Hypothalamus (tissue), 51 donors: ENCODE data around the gene SPEM3.

ENCODE experiments used
- DNase-seq, 51 donors: peaks; one replicate each; lab custom pipeline; 2025; lab: John Stamatoyannopoulos, UW

Gene SPEM3

DNA sequence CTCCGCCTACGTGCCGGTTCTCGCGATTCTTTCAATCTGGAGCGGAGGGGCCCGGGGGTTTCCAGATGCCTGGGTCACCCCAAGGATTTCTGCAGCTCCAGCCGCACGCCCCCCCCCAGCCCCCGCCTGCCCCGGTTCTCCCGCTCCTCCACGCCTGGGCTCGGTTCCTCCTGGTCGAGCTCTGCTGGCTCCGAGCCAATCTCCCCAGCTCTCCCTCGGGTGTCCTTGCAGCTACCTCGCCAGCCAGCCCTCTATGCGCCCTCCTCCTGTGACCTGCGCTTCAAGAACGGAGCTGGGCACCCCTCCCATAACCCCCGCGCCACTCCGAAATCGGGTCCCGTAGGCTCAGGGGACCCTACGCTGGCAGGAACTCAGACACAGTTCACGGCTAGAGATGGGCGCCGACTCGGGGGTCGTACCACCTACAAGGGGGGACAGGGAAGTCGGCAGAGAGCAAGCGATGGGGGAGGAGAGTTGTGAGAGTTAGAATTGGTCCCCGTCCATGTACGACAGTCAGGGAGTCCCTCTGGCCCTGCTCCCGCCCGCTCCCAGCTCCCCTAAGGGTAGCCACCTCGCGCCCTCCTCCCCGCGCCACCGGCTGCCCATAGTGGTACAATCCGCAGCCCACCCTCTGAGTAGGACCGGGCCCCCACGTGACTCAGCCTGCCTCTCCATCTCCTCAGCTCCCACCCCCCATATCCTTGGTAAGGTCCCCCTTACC, 11.6 kb downstream of the SPEM3 start:
- DNase-seq = peak in 24 of 51 donors; percentile 16 to 68 (median 34)

DNA sequence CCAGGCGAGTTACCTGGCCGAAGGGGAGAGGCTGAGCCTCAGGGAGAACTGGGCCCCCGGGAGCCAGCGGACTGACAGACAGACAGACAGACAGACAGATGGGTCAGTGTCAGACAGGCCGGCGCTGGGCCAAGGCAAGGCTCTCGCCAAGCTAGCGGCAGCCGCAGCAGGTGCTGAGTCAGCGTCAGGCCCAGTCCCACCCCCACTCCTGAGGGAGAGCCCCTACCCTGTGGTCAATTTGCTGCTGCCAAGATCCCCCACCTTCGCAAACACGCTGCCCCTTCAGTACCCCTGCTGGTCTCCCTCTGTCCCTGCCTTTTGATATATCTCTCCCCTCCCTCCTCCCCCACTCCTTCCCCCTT, 12.2 kb downstream of the SPEM3 start:
- peak in 26 of 51 donors; percentile 17 to 67 (median 36) for DNase-seq

- no peak for DNase-seq
Observed at GRCh38 chr17:7441266-7441665, 12.6 kb downstream of the SPEM3 start.

DNA sequence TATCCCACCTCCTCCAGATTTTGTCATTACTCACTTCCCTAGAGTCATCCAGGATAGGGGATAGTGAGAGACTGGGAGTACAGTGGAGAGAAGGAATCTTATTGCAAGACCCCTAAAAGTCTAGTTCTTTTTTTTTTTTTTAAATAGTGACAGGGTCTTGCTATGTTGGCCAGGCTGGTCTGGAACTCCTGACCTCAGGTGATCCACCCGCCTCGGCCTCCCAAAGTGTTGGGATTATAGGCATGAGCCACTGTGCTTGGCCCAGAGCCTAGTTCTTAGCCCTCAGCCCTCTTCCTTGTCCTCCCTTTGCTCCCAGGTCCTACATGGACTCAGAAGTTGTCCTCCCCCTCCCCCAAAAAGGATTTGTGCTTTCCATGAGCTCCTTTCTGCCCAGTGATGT, 13.5 kb downstream of the SPEM3 start:
- DNase-seq = no peak

GRCh38 chr17:7443499-7444485, 15.1 kb downstream of the SPEM3 start:
- no peak for DNase-seq

GRCh38 chr17:7444682-7445618, 16.3 kb downstream of the SPEM3 start, which contains the start of gene CHRNB1:
Gene CHRNB1, plus strand, starts transcription at chr17:7445061. Its CDS starts 67 bp downstream, at chr17:7445128.
- DNase-seq = peak in 42 of 51 donors; percentile 20 to 88 (median 62)

DNA sequence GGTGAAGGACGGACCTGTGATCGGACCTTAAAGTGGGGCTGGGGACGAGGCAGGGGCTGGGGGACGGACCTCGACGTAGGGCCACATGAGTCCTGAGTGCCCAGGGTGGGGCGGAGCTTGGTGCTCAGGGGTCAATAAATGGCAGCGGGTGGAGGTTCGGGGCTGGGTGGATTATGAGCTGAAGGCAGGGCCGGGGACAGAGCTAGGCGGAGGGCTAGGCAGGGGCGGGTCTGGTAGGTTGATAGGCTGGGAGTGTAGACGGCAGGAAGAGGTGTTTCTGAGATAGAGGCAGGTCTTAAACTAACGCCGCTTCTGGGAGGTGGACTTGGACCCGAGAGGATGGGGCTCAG, 16.9 kb downstream of the SPEM3 start:
- DNase-seq = no peak

DNA sequence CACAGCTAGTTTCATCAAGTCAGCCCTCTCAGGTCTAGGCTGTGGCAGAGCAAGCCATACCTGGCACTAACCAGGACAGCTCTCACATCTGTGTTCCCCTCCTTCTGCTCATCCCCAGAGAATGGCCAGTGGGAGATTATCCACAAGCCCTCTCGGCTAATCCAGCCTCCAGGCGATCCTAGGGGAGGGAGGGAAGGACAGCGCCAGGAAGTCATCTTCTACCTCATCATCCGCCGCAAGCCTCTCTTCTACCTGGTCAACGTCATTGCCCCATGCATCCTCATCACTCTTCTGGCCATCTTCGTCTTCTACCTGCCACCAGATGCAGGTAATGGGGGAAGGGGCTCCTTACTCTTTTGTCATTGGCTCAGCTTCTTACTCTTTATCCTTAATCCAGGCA, 19.8 kb downstream of the SPEM3 start:
- no peak for DNase-seq

GRCh38 chr17:7459961-7460545, 31.4 kb downstream of the SPEM3 start:
- DNase-seq = no peak

GRCh38 chr17:7460850-7461660, 32.4 kb downstream of the SPEM3 start:
- DNase-seq = no peak

DNA sequence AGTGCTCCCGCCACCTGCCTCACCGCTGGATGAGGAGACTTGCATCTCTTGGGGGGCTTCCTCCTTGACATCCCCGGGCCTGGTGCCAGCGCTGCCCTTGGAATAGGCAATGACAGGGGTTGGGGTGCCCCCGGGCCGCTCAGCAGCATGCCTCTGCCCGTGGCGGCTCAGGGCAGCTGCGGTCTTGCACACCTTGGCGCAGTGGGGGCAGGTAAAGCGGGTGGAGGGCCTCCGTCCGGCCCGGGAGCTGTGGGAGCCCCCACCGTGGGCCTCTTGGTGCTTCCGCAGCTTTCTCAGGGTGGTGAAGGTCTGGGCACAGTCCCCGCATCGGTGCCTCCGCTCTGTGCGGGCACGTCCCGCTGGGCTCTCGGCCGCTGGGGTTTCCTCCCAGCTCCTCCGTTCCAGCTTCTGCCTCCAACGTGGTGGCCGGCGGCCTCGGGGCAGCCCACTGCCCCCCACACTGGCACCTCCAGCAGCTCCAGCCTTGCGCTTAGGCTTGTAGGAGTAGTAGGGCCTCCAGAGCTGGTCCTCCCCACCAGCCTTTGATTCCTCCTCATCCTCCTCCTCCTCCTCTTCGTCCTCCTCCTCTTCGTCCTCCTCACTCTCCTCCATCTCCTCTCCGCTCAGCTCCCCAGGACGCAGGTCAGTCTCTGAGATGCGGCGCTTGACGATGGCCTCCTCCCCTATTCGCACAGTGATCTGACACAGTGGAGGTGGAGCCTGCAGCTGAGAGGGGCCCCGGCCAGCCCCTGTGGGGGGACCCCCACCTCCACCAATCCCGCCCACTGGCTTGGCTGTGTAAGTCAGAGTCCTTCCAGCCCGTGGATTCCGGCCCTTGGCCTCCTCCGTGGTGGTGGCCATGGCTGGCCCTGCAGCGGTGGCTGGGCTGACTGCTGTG, 34.1 kb downstream of the SPEM3 start:
- DNase-seq = no peak

DNA sequence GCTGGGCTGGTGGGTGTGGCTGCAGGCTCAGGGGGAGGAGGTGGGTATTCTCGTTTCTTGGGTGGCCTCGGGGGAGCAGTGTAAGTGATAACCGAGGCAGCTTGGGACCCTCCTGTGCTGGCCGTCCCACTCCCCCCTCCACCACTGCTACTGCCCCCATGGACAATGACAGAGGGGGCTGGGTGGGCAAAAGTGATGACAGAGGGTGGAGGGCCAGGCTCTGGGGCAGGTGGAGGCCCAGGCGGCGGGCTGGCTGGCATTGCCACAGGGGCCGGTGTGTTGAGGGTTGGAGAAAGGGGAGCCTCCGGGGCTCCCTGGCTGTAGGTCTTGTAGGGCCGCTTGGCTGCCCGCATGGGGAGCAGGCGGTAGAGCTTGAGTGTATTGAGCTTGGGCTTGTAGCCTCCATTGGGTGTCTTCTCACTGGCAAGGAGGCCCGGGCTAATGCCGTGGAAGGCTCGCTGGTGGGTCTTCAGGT, 34.8 kb downstream of the SPEM3 start:
- no peak for DNase-seq

DNA sequence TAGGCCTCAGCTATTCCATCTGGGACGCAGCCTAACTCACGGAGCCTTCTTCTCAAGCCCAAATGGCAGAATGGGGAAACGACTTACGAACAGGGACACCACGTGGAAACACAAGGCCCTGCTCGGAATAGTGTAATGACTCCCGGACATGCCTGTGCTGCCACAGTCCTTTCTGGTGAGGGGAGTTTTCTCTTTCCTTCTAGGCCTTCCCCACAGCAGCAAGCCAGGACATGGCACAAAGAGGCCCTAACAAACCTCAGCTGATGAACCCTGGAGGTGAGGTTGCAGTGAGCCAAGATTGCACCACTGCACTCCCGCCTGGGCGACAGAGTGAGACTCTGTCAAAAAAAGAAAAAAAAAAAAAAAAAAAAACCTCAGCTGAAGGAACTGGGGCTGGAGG, 35.4 kb downstream of the SPEM3 start:
- DNase-seq = no peak

- DNase-seq = no peak
Observed at GRCh38 chr17:7465597-7466275, 37.1 kb downstream of the SPEM3 start.

- no peak for DNase-seq
Observed at GRCh38 chr17:7466318-7466638, 37.6 kb downstream of the SPEM3 start.

GRCh38 chr17:7466639-7467341, 38.1 kb downstream of the SPEM3 start:
- DNase-seq = peak in 9 of 51 donors; percentile 15 to 62 (median 39)

GRCh38 chr17:7467498-7467897, 38.8 kb downstream of the SPEM3 start:
- DNase-seq = no peak
